GM12875 (cell line): Measurements from ENCODE around the gene CEACAM16.

Source experiments
- H3K4me3 ChIP-seq: one replicate; pipeline ENCODE4 v1.5.1; 2011; ENCODE audit warnings: low read depth, low read length, control low read depth
- CTCF ChIP-seq: IDR thresholded peaks from 2 replicates; pipeline ENCODE4 v1.5.1; 2011; ENCODE audit warnings: low read depth, mild to moderate bottlenecking, control low read depth, inconsistent platforms, low read length, moderate library complexity, borderline replicate concordance; ENCODE audit not compliant: insufficient read depth

Gene CEACAM16

GRCh38 chr19:44660081-44660480 lies 38.9 kb upstream of the CEACAM16 start:
- TF ChIP-seq CTCF: no peak

GRCh38 chr19:44661205-44661604 lies 37.7 kb upstream of the CEACAM16 start:
- TF ChIP-seq CTCF: no peak
- H3K4me3 ChIP-seq: no peak overlapping the region

More at GRCh38 chr19:44660081-44660480, 38.9 kb upstream of the CEACAM16 start:
- no peak overlapping the region for H3K4me3 ChIP-seq

GRCh38 chr19:44661904-44662303 lies 37.0 kb upstream of the CEACAM16 start:
- no peak for TF ChIP-seq CTCF
- H3K4me3 ChIP-seq: no peak overlapping the region

- no peak for TF ChIP-seq CTCF
- no peak overlapping the region for H3K4me3 ChIP-seq
Observed at GRCh38 chr19:44662691-44663385, 36.1 kb upstream of the CEACAM16 start.

- no peak for TF ChIP-seq CTCF
- no peak overlapping the region for H3K4me3 ChIP-seq
Observed at GRCh38 chr19:44663996-44664395, 35.0 kb upstream of the CEACAM16 start.

- H3K4me3 ChIP-seq: no peak overlapping the region
- TF ChIP-seq CTCF: no peak
Observed at GRCh38 chr19:44664976-44665375, 34.0 kb upstream of the CEACAM16 start.

- TF ChIP-seq CTCF: no peak
Observed at GRCh38 chr19:44666852-44667556, 31.9 kb upstream of the CEACAM16 start.

More at GRCh38 chr19:44666852-44667556, 31.9 kb upstream of the CEACAM16 start:
- no peak overlapping the region for H3K4me3 ChIP-seq
